Spleen (tissue), 7 donors: ENCODE data around the gene SKIC2.

Experiments
- POLR2AphosphoS5 ChIP-seq, 3 donors: sonication (generic); formaldehyde crosslinking; IDR thresholded peaks; one replicate each; pipeline ENCODE4 v1.5.1; 2017; ENCODE audit warnings: antibody characterized with exemption in 3 of 3
- TF ChIP-seq, protein P1 (sequence below), 11 experiments: fragments of 200-600 bp in 7 of 11; fragments of 450-650 bp in 4 of 11; sonication (generic) in 4 of 11; IDR thresholded peaks in 8 of 11; conservative IDR thresholded peaks in 3 of 11; 1 replicate in 7 of 11; 2 replicates in 4 of 11; pipeline versions ENCODE4 v1.4.0 to v1.8.0; 2016 to 2021; ENCODE audit warnings: antibody characterized with exemption in 11 of 11, inconsistent platforms in 4 of 11, mild to moderate bottlenecking in 1 of 11
- donor health status: DM: no; HTN: no; CAD: no; lungs with moderate emphysema.
- donor health status: DM: no; HTN: no; CAD: no.
- donor health status: DM: no; HTN: no; CAD: no.

DNA sequence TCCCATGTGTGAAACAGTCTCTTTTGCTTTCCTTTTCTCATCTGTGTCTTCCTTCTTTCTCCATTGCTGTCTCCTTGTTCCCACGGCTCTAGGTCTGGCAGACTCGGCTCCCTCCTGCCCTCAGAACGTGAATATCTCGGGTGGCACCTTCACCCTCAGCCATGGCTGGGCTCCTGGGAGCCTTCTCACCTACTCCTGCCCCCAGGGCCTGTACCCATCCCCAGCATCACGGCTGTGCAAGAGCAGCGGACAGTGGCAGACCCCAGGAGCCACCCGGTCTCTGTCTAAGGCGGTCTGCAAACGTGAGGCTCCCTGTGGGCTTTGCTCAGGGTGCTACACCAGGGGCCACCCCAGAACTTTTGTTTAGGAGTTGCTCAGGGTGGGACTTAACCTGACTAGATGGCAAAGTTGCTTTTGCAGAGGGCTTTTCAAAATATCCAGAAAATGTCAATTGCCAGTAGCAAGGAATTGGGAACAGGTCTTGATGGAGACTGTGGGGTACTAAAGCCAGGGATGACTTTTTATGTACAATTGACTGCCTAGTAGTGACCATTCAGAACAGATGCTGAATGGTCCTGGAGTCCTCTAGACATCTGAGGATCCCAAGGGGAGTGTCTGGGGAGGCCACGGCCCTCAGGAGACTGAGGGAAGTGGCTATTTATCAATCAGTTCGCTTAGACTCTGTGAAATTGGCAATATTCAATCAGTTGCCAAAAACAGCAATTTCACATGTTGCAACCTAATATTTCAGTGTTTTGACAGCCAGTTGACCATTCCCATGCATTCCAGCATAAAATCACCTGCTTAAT lies 30.9 kb upstream of the SKIC2 start:
- TF ChIP-seq, protein P1, sequence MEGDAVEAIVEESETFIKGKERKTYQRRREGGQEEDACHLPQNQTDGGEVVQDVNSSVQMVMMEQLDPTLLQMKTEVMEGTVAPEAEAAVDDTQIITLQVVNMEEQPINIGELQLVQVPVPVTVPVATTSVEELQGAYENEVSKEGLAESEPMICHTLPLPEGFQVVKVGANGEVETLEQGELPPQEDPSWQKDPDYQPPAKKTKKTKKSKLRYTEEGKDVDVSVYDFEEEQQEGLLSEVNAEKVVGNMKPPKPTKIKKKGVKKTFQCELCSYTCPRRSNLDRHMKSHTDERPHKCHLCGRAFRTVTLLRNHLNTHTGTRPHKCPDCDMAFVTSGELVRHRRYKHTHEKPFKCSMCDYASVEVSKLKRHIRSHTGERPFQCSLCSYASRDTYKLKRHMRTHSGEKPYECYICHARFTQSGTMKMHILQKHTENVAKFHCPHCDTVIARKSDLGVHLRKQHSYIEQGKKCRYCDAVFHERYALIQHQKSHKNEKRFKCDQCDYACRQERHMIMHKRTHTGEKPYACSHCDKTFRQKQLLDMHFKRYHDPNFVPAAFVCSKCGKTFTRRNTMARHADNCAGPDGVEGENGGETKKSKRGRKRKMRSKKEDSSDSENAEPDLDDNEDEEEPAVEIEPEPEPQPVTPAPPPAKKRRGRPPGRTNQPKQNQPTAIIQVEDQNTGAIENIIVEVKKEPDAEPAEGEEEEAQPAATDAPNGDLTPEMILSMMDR (IDR thresholded peaks at IDR 0.05 in 8 of 11, conservative IDR thresholded peaks at IDR 0.05 in 3 of 11) = no peak
- no peak for TF ChIP-seq POLR2AphosphoS5 (IDR thresholded peaks at IDR 0.05)
